ENCODE data around the gene ASGR1. TPM values are rescaled to one million over a fixed set of nuclear protein-coding genes. Genes with fewer than 3 reads are reported as not detected.

The ASGR1 gene
- total RNA-seq, 1 experiment from 2014 or later, result 1.3 TPM

- no TSS peak for BruUV-seq (replicated peaks)
- H3K9me3 ChIP-seq (ENCODE audit: control insufficient read depth, insufficient read depth, low read depth, low read length), result no peaks in the 10 kb centered on the region
- in situ Hi-C loops (cut with HindIII; ENCODE audit: low pct_unique_long_range_greater_than_20kb, low sequenced_read_pairs), result no loop called here
- intact Hi-C loops (cut with micrococcal nuclease; ENCODE audit: unreplicated experiment), result no loop called here
- no peaks in the 10 kb centered on the region for H3K27me3 ChIP-seq (ENCODE audit: control insufficient read depth, insufficient read depth, low read length)
- no peaks in the 10 kb centered on the region for H3K36me3 ChIP-seq (ENCODE audit: control insufficient read depth, insufficient read depth, low read length)
- no peak overlapping the region for H3K4me3 ChIP-seq (ENCODE audit: low read depth in 2 of 2, low read length in 2 of 2)
- TF ChIP-seq SIN3A (IDR thresholded peaks at IDR 0.05; ENCODE audit: borderline replicate concordance, insufficient read depth, low read depth, low read length) (no peak), CTCF (IDR thresholded peaks at IDR 0.05) (no peak), POLR2AphosphoS5 (IDR thresholded peaks at IDR 0.05; ENCODE audit: low read depth, low read length) (no peak), TCF7L2 (IDR thresholded peaks at IDR 0.05; ENCODE audit: low read depth, low read length) (no peak), REST (IDR thresholded peaks at IDR 0.05; ENCODE audit: insufficient read depth in 1 of 2, low read depth in 2 of 2, low read length in 1 of 2) (no peak)
- ATAC-seq (no peak), DNase-seq (ENCODE audit: low read depth, low spot score) (no peak)
- ChIA-PET POLR2A (no interaction called here), CTCF (no interaction called here)
- H3K4me1 ChIP-seq (ENCODE audit: control insufficient read depth, insufficient read depth, low read length), result no peaks in the 10 kb centered on the region
- no peak overlapping the region for H3K27ac ChIP-seq (ENCODE audit: low read length)
Observed at GRCh38 chr17:7191069-7191468, 11.9 kb upstream of the ASGR1 start.

- Histone ChIP-seq H3K27me3 (ENCODE audit: control insufficient read depth, insufficient read depth, low read length) (no peaks in the 10 kb centered on the region), H3K4me3 (ENCODE audit: low read depth in 2 of 2, low read length in 2 of 2) (no peak overlapping the region), H3K27ac (ENCODE audit: low read length) (no peak overlapping the region), H3K9me3 (ENCODE audit: control insufficient read depth, insufficient read depth, low read depth, low read length) (no peaks in the 10 kb centered on the region), H3K4me1 (ENCODE audit: control insufficient read depth, insufficient read depth, low read length) (no peaks in the 10 kb centered on the region), H3K36me3 (ENCODE audit: control insufficient read depth, insufficient read depth, low read length) (no peaks in the 10 kb centered on the region)
- no peak for ATAC-seq
- ChIA-PET POLR2A (no interaction called here), CTCF (no interaction called here)
- DNase-seq (ENCODE audit: low read depth, low spot score), result no peak
- intact Hi-C loops (cut with micrococcal nuclease; ENCODE audit: unreplicated experiment) (no loop called here), in situ Hi-C loops (cut with HindIII; ENCODE audit: low pct_unique_long_range_greater_than_20kb, low sequenced_read_pairs) (no loop called here)
- TF ChIP-seq CTCF (IDR thresholded peaks at IDR 0.05), result no peak
- TF ChIP-seq SIN3A (IDR thresholded peaks at IDR 0.05; ENCODE audit: borderline replicate concordance, insufficient read depth, low read depth, low read length), result no peak
- no peak for TF ChIP-seq REST (IDR thresholded peaks at IDR 0.05; ENCODE audit: insufficient read depth in 1 of 2, low read depth in 2 of 2, low read length in 1 of 2)
- no peak for TF ChIP-seq TCF7L2 (IDR thresholded peaks at IDR 0.05; ENCODE audit: low read depth, low read length)
- TF ChIP-seq POLR2AphosphoS5 (IDR thresholded peaks at IDR 0.05; ENCODE audit: low read depth, low read length), result no peak
- no TSS peak for BruUV-seq (replicated peaks)
Observed at GRCh38 chr17:7190276-7190917, 11.2 kb upstream of the ASGR1 start.
